ENCODE results near the gene TMEM151B. TPM values are rescaled to one million over a fixed set of nuclear protein-coding genes. Genes with fewer than 3 reads are reported as not detected.

Gene TMEM151B
- total and polyA plus RNA-seq, 10 of the 15 experiments (the other 5 are each of a cell fraction or from before 2014, with no cell fraction given) = 0.01 to 0.19 (median 0.05) TPM; not detected in 6

GRCh38 chr6:44260011-44260410 lies 10.2 kb upstream of the TMEM151B start:
- SMC1A ChIA-PET (ENCODE audit: uncharacterized antibody, unreplicated experiment) = interaction anchor here (0.6 kb wide), 1 partner anchor 12 kb away, joined by 3 read pairs; no protein-coding TSS in a partner anchor
- H3K36me3 ChIP-seq (ENCODE audit: control insufficient read depth in 2 of 2, insufficient read depth in 2 of 2, low read length in 1 of 2) = peaks cover 16 to 21% of the 10 kb centered on the region in 2 experiments
- peaks cover 65% of the 10 kb centered on the region for H3K4me1 ChIP-seq (ENCODE audit: control insufficient read depth, insufficient read depth, low read length)
- in situ Hi-C loops (cut with MboI) (no loop called here), intact Hi-C loops (cut with micrococcal nuclease; ENCODE audit: unreplicated experiment) (no loop called here)
- 44% methylated on average over 8 of the region's 8 CpGs for WGBS (ENCODE audit: insufficient coverage, insufficient replicate concordance, low lambda C conversion rate, missing lambda C conversion rate)
- H3K9ac ChIP-seq (ENCODE audit: control insufficient read depth, insufficient read depth, low read length) = peak overlapping the region; percentile 90
- ATAC-seq = no peak
- H4K20me1 ChIP-seq (ENCODE audit: control insufficient read depth, insufficient read depth) = peaks cover 4% of the 10 kb centered on the region; the same call in 1 of the 2 replicates
- no peaks in the 10 kb centered on the region for H3K9me3 ChIP-seq (replicated peaks; ENCODE audit: control insufficient read depth, insufficient read depth, low read length)
- no peak for DNase-seq (ENCODE audit: low read depth, low spot score)
- peak overlapping the region; percentile 98 for H3K4me2 ChIP-seq (ENCODE audit: control insufficient read depth, insufficient read depth)
- FAIRE-seq = no peak
- H3K27me3 ChIP-seq (replicated peaks in 1 of 2; ENCODE audit: control insufficient read depth in 2 of 2, insufficient read depth in 2 of 2, low read length in 1 of 2) = no peaks in the 10 kb centered on the region
- H2AFZ ChIP-seq (ENCODE audit: control insufficient read depth, low read depth, low read length) = no peak overlapping the region
- CTCF ChIA-PET = interaction anchor here (0.9 to 1.5 kb wide), 3 partner anchors 8 to 53 kb away, joined by 3 read pairs; partner anchors contain the start of gene AARS2
- peaks cover 90% of the 10 kb centered on the region for H3K79me2 ChIP-seq (ENCODE audit: control insufficient read depth, insufficient read depth, low read length)
- RAD21 ChIA-PET (ENCODE audit: unreplicated experiment) = interaction anchor here (0.6 kb wide), 1 partner anchor 13 kb away, joined by 3 read pairs; the partner anchor contains the start of gene HSP90AB1
- POLR2A ChIA-PET = interaction anchor here (0.6 to 10.7 kb wide), 3 partner anchors 9 to 20 kb away, joined by 5 to 131 read pairs (median 9); partner anchors contain the start of gene HSP90AB1
- peak overlapping the region; percentile 99 for H3K27ac ChIP-seq (ENCODE audit: control insufficient read depth, insufficient read depth)
- no TSS peak for BruUV-seq (replicated peaks)
- H3K4me3 ChIP-seq = peak overlapping the region; percentile 30; the same call in 1 of the 2 replicates
- TF ChIP-seq NR2C1 (IDR thresholded peaks at IDR 0.05) = no peak
- TF ChIP-seq RELB (IDR thresholded peaks at IDR 0.05; ENCODE audit: low read depth) = no peak
- TF ChIP-seq, protein P1, sequence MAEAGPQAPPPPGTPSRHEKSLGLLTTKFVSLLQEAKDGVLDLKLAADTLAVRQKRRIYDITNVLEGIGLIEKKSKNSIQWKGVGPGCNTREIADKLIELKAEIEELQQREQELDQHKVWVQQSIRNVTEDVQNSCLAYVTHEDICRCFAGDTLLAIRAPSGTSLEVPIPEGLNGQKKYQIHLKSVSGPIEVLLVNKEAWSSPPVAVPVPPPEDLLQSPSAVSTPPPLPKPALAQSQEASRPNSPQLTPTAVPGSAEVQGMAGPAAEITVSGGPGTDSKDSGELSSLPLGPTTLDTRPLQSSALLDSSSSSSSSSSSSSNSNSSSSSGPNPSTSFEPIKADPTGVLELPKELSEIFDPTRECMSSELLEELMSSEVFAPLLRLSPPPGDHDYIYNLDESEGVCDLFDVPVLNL (IDR thresholded peaks at IDR 0.05; ENCODE audit: low read depth, low read length) = no peak
- TF ChIP-seq, protein P2, sequence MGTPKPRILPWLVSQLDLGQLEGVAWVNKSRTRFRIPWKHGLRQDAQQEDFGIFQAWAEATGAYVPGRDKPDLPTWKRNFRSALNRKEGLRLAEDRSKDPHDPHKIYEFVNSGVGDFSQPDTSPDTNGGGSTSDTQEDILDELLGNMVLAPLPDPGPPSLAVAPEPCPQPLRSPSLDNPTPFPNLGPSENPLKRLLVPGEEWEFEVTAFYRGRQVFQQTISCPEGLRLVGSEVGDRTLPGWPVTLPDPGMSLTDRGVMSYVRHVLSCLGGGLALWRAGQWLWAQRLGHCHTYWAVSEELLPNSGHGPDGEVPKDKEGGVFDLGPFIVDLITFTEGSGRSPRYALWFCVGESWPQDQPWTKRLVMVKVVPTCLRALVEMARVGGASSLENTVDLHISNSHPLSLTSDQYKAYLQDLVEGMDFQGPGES (IDR thresholded peaks at IDR 0.05) = no peak
- no peak for TF ChIP-seq ZNF24 (IDR thresholded peaks at IDR 0.05)
- TF ChIP-seq SP1 (IDR thresholded peaks at IDR 0.05; ENCODE audit: low read depth, low read length) = no peak
- no peak for TF ChIP-seq SRF (IDR thresholded peaks at IDR 0.05; ENCODE audit: low read depth in 2 of 2, low read length in 2 of 2)
- TF ChIP-seq, protein P3, sequence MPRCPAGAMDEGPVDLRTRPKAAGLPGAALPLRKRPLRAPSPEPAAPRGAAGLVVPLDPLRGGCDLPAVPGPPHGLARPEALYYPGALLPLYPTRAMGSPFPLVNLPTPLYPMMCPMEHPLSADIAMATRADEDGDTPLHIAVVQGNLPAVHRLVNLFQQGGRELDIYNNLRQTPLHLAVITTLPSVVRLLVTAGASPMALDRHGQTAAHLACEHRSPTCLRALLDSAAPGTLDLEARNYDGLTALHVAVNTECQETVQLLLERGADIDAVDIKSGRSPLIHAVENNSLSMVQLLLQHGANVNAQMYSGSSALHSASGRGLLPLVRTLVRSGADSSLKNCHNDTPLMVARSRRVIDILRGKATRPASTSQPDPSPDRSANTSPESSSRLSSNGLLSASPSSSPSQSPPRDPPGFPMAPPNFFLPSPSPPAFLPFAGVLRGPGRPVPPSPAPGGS (IDR thresholded peaks at IDR 0.05; ENCODE audit: borderline replicate concordance, insufficient read depth, low read depth, low read length, poor library complexity, severe bottlenecking) = no peak
- TF ChIP-seq, protein P4, sequence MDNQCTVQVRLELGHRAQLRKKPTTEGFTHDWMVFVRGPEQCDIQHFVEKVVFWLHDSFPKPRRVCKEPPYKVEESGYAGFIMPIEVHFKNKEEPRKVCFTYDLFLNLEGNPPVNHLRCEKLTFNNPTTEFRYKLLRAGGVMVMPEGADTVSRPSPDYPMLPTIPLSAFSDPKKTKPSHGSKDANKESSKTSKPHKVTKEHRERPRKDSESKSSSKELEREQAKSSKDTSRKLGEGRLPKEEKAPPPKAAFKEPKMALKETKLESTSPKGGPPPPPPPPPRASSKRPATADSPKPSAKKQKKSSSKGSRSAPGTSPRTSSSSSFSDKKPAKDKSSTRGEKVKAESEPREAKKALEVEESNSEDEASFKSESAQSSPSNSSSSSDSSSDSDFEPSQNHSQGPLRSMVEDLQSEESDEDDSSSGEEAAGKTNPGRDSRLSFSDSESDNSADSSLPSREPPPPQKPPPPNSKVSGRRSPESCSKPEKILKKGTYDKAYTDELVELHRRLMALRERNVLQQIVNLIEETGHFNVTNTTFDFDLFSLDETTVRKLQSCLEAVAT (IDR thresholded peaks at IDR 0.05) = peak; percentile 9; the same call in 1 of the 2 replicates
- TF ChIP-seq SPI1 (IDR thresholded peaks at IDR 0.05; ENCODE audit: borderline replicate concordance, insufficient read depth, low read depth, low read length) = peak; percentile 6; the same call in 1 of the 2 replicates
- no peak for TF ChIP-seq TCF12 (IDR thresholded peaks at IDR 0.05; ENCODE audit: low read depth, low read length)
- no peak for TF ChIP-seq EP300 (IDR thresholded peaks at IDR 0.05; ENCODE audit: borderline replicate concordance in 1 of 2, control insufficient read depth in 1 of 2, low read depth in 2 of 2, low read length in 2 of 2)
- no peak for TF ChIP-seq KDM1A (IDR thresholded peaks at IDR 0.05; ENCODE audit: borderline replicate concordance)
- no peak for TF ChIP-seq IRF4 (IDR thresholded peaks at IDR 0.05; ENCODE audit: low read depth, low read length)
- TF ChIP-seq BHLHE40 (IDR thresholded peaks at IDR 0.05; ENCODE audit: borderline replicate concordance in 1 of 2, low read depth in 2 of 2, low read length in 1 of 2) = no peak

All from GM12878 (cell line).